HepG2 (cell line): ENCODE measurements around the gene GTF2A1L. TPM values are rescaled to one million over a fixed set of nuclear protein-coding genes. Genes with fewer than 3 reads are reported as not detected.

Experiments
- ATAC-seq: fragments of 200-7000 bp; cut with Tn5 transposase; 3 replicates; pipeline ENCODE4 v1.9.1; 2020; ENCODE audit warnings: mild to moderate bottlenecking, moderate library complexity
- BruUV-seq: library from RNA; stranded (reverse); fragments of 400-500 nt; replicated peaks from 2 replicates; lab custom pipeline; 2021; lab: Mats Ljungman, UMichigan
- CTCF ChIA-PET: fragments of 300-600 bp; formaldehyde crosslinking; extraction: SDS; loops from one replicate; lab custom pipeline; 2021; ENCODE audit warnings: low total read pairs, inconsistent platforms, low intra/inter-chr PET ratio; lab: Yijun Ruan, JAX
- POLR2A ChIA-PET: fragments of 350-600 bp; sonication (Branson Sonifier 250); formaldehyde crosslinking; loops from one replicate; lab custom pipeline; 2020; ENCODE audit warnings: antibody characterized with exemption, inconsistent platforms; lab: Yijun Ruan, JAX
- DNase-seq: peaks from one replicate; pipeline ENCODE4 v3.0.0-alpha.2; 2015; ENCODE audit warnings: low spot score
- FAIRE-seq: peaks from 3 replicates; lab custom pipeline; 2011; peaks lifted over from hg19 to GRCh38; lab: Jason Lieb, UNC
- H2AFZ ChIP-seq: one replicate; pipeline ENCODE4 v1.6.1; 2011; ENCODE audit warnings: low read length, inconsistent platforms
- H3K27ac ChIP-seq: fragments of 300-600 bp; 3 replicates; pipeline ENCODE4 v1.8.0; 2011; ENCODE audit warnings: mixed run types, mild to moderate bottlenecking, mixed read lengths, low read length, inconsistent platforms; ENCODE audit not compliant: insufficient read depth; ENCODE audit errors: extremely low read length
- H3K27me3 ChIP-seq, 2 experiments: fragments of 200-600 bp in 1 of 2; 2 replicates in 1 of 2; 3 replicates in 1 of 2; pipeline versions ENCODE4 v1.6.0 to v1.8.0; 2011; ENCODE audit warnings: low read length in 2 of 2, mild to moderate bottlenecking in 2 of 2, moderate library complexity in 2 of 2, inconsistent platforms in 1 of 2; ENCODE audit not compliant: insufficient read depth in 2 of 2, control insufficient read depth in 1 of 2
- H3K36me3 ChIP-seq, 2 experiments: fragments of 200-600 bp in 1 of 2; replicated peaks in 1 of 2; 2 replicates in 1 of 2; 3 replicates in 1 of 2; pipeline versions ENCODE4 v1.5.1 to v1.8.0; 2011; ENCODE audit warnings: low read length in 2 of 2, inconsistent platforms in 1 of 2; ENCODE audit not compliant: insufficient read depth in 2 of 2, control insufficient read depth in 1 of 2
- H3K4me1 ChIP-seq: 2 replicates; pipeline ENCODE4 v1.5.1; 2012; ENCODE audit warnings: low read length, inconsistent platforms; ENCODE audit not compliant: insufficient read depth
- H3K4me2 ChIP-seq: 2 replicates; pipeline ENCODE4 v1.6.0; 2011; ENCODE audit warnings: low read depth, low read length, inconsistent platforms
- H3K4me3 ChIP-seq, 3 experiments: fragments of 200-600 bp in 1 of 3; sonication (generic), shearing (Covaris generic) in 1 of 3; replicated peaks in 1 of 3; 2 replicates each; pipeline ENCODE4 v1.5.1; 2011 to 2016; ENCODE audit warnings: low read length in 3 of 3, inconsistent platforms in 2 of 3, low read depth in 2 of 3, mild to moderate bottlenecking in 2 of 3, control low read depth in 1 of 3, mixed read lengths in 1 of 3; ENCODE audit not compliant: insufficient read depth in 1 of 3
- H3K79me2 ChIP-seq: one replicate; pipeline ENCODE4 v1.6.1; 2011; ENCODE audit warnings: low read length, inconsistent platforms; ENCODE audit not compliant: insufficient read depth
- H3K9ac ChIP-seq: 2 replicates; pipeline ENCODE4 v1.6.0; 2011; ENCODE audit warnings: mild to moderate bottlenecking, low read depth, low read length, inconsistent platforms; ENCODE audit not compliant: insufficient read depth
- H3K9me3 ChIP-seq: 2 replicates; pipeline ENCODE4 v1.5.1; 2012; ENCODE audit warnings: mild to moderate bottlenecking, low read length
- H4K20me1 ChIP-seq: 2 replicates; pipeline ENCODE4 v1.6.0; 2011; ENCODE audit warnings: inconsistent platforms, mild to moderate bottlenecking, low read length, moderate library complexity; ENCODE audit not compliant: insufficient read depth
- FOXA1 ChIP-seq, 2 experiments: fragments of 450-650 bp in 1 of 2; sonication (generic) in 1 of 2; formaldehyde crosslinking in 1 of 2; IDR thresholded peaks; 2 replicates each; pipeline versions ENCODE4 v1.4.0 to v1.6.1; 2016 to 2020; ENCODE audit warnings: missing genetic modification reagents in 1 of 2
- NR2C2 ChIP-seq: sonication (generic); formaldehyde crosslinking; IDR thresholded peaks from 2 replicates; pipeline ENCODE4 v1.4.0; 2020; ENCODE audit warnings: missing genetic modification reagents, mild to moderate bottlenecking, moderate library complexity, borderline replicate concordance
- REL ChIP-seq: sonication (generic); formaldehyde crosslinking; conservative IDR thresholded peaks from 2 replicates; pipeline ENCODE4 v1.8.0; 2022; ENCODE audit warnings: mild to moderate bottlenecking, missing genetic modification reagents, moderate library complexity
- SMC3 ChIP-seq: IDR thresholded peaks from 2 replicates; pipeline ENCODE4 v1.6.1; 2011; ENCODE audit warnings: low read length, improper control_type of control experiment
- STAG1 ChIP-seq: sonication (generic); formaldehyde crosslinking; IDR thresholded peaks from 2 replicates; pipeline ENCODE4 v1.4.0; 2020; ENCODE audit warnings: missing genetic modification reagents
- TBX2 ChIP-seq: sonication (generic); formaldehyde crosslinking; IDR thresholded peaks from 2 replicates; pipeline ENCODE4 v1.5.0; 2020; ENCODE audit warnings: missing genetic modification reagents, mild to moderate bottlenecking, borderline replicate concordance
- ZSCAN21 ChIP-seq: sonication (generic); formaldehyde crosslinking; IDR thresholded peaks from 2 replicates; pipeline ENCODE4 v1.8.0; 2022; ENCODE audit warnings: mild to moderate bottlenecking, missing genetic modification reagents, moderate library complexity, borderline replicate concordance
- WGBS: methylation state at CpG from one replicate; pipeline ENCODE4 v1.1.6; 2017; ENCODE audit warnings: low lambda C conversion rate; 5-methylcytosine and 5-hydroxymethylcytosine counted together
- in situ Hi-C: cut with HindIII; loops from 2 replicates; pipeline ENCODE4 v1.10.0; 2017; ENCODE audit warnings: low pct_unique_long_range_greater_than_20kb; ENCODE audit not compliant: extremely low pct_ligation_motif_present
- intact Hi-C: fragments of 100-400 bp; cut with micrococcal nuclease; formaldehyde crosslinking; loops from one replicate; pipeline ENCODE4 v1.10.0; 2022; ENCODE audit not compliant: unreplicated experiment
- polyA plus RNA-seq, 8 experiments: library from polyadenylated mRNA; depleted of rRNA in 3 of 8; stranded (reverse) in 7 of 8; unstranded in 1 of 8; fragments of >200 nt; fragmentation: Illumina TruSeq in 4 of 8; extraction: Trizol in 4 of 8; gene quantifications; 2 replicates each; pipeline versions ENCODE4 v1.2.1 to v1.2.3, GENCODE V29; 2011 to 2016; ENCODE audit warnings: low read depth in 4 of 8, missing spikeins in 1 of 8, mixed read lengths in 1 of 8; ENCODE audit not compliant: insufficient read depth in 1 of 8
- total RNA-seq, 5 experiments: library from RNA; depleted of rRNA; stranded (reverse); fragments of >200 nt; fragmentation: Illumina TruSeq; extraction: Trizol; gene quantifications; 2 replicates each; pipeline ENCODE4 v1.2.3, GENCODE V29; 2016; ENCODE audit warnings: low read depth in 1 of 5
- TF ChIP-seq, protein P1 (sequence below): sonication (generic); formaldehyde crosslinking; IDR thresholded peaks from 2 replicates; pipeline ENCODE4 v1.4.0; 2020; ENCODE audit warnings: missing genetic modification reagents
- TF ChIP-seq, protein P2 (sequence below): sonication (generic); formaldehyde crosslinking; IDR thresholded peaks from 2 replicates; pipeline ENCODE4 v1.5.0; 2020; ENCODE audit warnings: mild to moderate bottlenecking, missing genetic modification reagents, moderate library complexity
- TF ChIP-seq, protein P3 (sequence below): sonication (generic); formaldehyde crosslinking; IDR thresholded peaks from 2 replicates; pipeline ENCODE4 v1.8.1; 2023; ENCODE audit warnings: missing genetic modification reagents, inconsistent platforms, borderline replicate concordance
- TF ChIP-seq, protein P4 (sequence below): sonication (generic); formaldehyde crosslinking; conservative IDR thresholded peaks from 2 replicates; pipeline ENCODE4 v1.8.1; 2023; ENCODE audit warnings: missing genetic modification reagents

GTF2A1L gene
- total and polyA plus RNA-seq, 2 of the 13 experiments (the other 11 are each of a cell fraction or from before 2014, with no cell fraction given), result not detected

DNA sequence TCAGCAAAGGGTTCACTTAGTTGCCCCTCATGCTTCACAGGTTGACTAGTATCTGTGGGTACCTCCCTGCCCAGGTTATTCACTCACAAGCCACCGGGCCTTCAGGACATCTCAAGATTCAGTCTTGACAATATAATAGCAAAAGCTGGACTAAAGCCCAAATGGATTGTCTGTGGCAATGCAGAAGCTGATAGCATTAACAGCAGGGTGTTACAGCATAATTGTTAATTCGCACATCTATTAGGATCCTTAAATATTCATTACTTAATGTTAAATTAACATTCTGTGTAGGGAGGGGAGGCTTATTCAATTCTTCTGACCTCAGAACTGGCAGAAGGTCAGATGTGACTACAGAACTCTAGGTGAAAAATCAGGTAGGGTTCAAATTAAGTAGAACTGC, 20.2 kb upstream of the GTF2A1L start (continued):
- TF ChIP-seq, protein P1, sequence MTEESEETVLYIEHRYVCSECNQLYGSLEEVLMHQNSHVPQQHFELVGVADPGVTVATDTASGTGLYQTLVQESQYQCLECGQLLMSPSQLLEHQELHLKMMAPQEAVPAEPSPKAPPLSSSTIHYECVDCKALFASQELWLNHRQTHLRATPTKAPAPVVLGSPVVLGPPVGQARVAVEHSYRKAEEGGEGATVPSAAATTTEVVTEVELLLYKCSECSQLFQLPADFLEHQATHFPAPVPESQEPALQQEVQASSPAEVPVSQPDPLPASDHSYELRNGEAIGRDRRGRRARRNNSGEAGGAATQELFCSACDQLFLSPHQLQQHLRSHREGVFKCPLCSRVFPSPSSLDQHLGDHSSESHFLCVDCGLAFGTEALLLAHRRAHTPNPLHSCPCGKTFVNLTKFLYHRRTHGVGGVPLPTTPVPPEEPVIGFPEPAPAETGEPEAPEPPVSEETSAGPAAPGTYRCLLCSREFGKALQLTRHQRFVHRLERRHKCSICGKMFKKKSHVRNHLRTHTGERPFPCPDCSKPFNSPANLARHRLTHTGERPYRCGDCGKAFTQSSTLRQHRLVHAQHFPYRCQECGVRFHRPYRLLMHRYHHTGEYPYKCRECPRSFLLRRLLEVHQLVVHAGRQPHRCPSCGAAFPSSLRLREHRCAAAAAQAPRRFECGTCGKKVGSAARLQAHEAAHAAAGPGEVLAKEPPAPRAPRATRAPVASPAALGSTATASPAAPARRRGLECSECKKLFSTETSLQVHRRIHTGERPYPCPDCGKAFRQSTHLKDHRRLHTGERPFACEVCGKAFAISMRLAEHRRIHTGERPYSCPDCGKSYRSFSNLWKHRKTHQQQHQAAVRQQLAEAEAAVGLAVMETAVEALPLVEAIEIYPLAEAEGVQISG, result no peak
- TF ChIP-seq TBX2 (no peak), ZSCAN21 (no peak), REL (CRISPR knock-in tag) (no peak)

DNA sequence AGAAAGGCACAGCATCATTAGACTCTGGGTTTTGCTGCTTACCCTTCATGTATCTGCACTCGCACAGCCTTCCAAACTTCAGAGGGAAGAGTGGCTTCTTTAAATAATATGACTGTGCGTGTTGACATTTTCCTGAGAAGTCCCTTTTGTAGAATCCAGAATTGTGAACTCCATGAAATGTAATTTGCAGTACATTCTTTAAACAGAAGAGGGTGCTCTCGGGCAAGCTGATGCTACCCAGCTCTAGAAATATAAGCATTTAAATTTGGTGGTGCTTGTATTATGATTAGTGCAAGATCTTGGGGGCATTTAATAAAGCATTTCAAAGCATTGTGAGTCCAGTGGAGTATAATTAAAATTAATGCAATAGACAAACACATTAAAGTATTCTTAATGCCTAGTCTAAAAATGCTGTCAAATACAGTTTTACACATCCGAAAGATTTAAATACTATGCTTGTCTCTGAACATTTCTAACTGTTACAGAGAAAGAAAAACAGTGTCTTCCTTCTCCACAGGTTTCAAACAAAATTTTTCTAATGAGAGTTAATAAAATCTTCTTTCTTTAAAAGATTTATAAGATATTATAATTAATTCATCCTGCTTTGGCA, 17.3 kb upstream of the GTF2A1L start:
- Histone ChIP-seq H3K9me3 (no peaks in the 10 kb centered on the region), H3K27ac (no peak overlapping the region), H3K4me2 (no peak overlapping the region), H4K20me1 (no peaks in the 10 kb centered on the region), H3K27me3 (no peaks in the 10 kb centered on the region), H2AFZ (no peak overlapping the region), H3K9ac (no peak overlapping the region), H3K4me1 (no peaks in the 10 kb centered on the region), H3K79me2 (no peaks in the 10 kb centered on the region), H3K36me3 (no peaks in the 10 kb centered on the region), H3K4me3 (no peak overlapping the region)
- FAIRE-seq (peak; percentile 56), DNase-seq (peak; percentile 42)
- CTCF ChIA-PET, result interaction anchor here (1.7 kb wide), 1 partner anchor 1545 kb away, joined by 6 read pairs; no protein-coding TSS in a partner anchor
- intact Hi-C loops, result loop anchor here (5.0 kb wide), 2 partner anchors 1542 to 1892 kb away; no protein-coding TSS in a partner anchor
- 28% methylated on average over 4 of the region's 4 CpGs for WGBS
- no TSS peak for BruUV-seq
- in situ Hi-C loops, result loop anchor here (10.0 kb wide), 1 partner anchor 124 kb away; no protein-coding TSS in a partner anchor
- POLR2A ChIA-PET, result no interaction called here
- TF ChIP-seq SMC3 (peak; percentile 66), FOXA1 (IDR thresholded peaks at IDR 0.05) (no peak), FOXA1 (CRISPR knock-in tag; IDR thresholded peaks at IDR 0.05) (peak; percentile 19; the same call in 1 of the 2 replicates), STAG1 (CRISPR knock-in tag) (peak; percentile 62), NR2C2 (no peak)
- TF ChIP-seq, protein P2, sequence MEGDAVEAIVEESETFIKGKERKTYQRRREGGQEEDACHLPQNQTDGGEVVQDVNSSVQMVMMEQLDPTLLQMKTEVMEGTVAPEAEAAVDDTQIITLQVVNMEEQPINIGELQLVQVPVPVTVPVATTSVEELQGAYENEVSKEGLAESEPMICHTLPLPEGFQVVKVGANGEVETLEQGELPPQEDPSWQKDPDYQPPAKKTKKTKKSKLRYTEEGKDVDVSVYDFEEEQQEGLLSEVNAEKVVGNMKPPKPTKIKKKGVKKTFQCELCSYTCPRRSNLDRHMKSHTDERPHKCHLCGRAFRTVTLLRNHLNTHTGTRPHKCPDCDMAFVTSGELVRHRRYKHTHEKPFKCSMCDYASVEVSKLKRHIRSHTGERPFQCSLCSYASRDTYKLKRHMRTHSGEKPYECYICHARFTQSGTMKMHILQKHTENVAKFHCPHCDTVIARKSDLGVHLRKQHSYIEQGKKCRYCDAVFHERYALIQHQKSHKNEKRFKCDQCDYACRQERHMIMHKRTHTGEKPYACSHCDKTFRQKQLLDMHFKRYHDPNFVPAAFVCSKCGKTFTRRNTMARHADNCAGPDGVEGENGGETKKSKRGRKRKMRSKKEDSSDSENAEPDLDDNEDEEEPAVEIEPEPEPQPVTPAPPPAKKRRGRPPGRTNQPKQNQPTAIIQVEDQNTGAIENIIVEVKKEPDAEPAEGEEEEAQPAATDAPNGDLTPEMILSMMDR, result peak; percentile 69
- TF ChIP-seq, protein P3, sequence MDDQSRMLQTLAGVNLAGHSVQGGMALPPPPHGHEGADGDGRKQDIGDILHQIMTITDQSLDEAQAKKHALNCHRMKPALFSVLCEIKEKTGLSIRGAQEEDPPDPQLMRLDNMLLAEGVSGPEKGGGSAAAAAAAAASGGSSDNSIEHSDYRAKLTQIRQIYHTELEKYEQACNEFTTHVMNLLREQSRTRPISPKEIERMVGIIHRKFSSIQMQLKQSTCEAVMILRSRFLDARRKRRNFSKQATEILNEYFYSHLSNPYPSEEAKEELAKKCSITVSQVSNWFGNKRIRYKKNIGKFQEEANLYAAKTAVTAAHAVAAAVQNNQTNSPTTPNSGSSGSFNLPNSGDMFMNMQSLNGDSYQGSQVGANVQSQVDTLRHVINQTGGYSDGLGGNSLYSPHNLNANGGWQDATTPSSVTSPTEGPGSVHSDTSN (CRISPR knock-in tag), result no peak
- TF ChIP-seq, protein P4, sequence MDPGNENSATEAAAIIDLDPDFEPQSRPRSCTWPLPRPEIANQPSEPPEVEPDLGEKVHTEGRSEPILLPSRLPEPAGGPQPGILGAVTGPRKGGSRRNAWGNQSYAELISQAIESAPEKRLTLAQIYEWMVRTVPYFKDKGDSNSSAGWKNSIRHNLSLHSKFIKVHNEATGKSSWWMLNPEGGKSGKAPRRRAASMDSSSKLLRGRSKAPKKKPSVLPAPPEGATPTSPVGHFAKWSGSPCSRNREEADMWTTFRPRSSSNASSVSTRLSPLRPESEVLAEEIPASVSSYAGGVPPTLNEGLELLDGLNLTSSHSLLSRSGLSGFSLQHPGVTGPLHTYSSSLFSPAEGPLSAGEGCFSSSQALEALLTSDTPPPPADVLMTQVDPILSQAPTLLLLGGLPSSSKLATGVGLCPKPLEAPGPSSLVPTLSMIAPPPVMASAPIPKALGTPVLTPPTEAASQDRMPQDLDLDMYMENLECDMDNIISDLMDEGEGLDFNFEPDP (CRISPR knock-in tag), result 0 out of 2 replicates have a peak, but pooled peaks have one; percentile 16
- TF ChIP-seq, all 625 proteins: peak for 5
- ATAC-seq, result peak; percentile 50
